Lung (tissue), 12 donors: ENCODE results near the gene SLC27A1. TPM values are rescaled to one million over a fixed set of nuclear protein-coding genes. Genes with fewer than 3 reads are reported as not detected.

Experiments used
- ATAC-seq: fragments of 200-7000 bp; cut with Tn5 transposase; one replicate; pipeline ENCODE4 v1.9.1; 2020; ENCODE audit warnings: moderate number of reproducible peaks; ENCODE audit not compliant: insufficient read depth, low FRiP score
- DNase-seq, 3 donors: peaks; one replicate each; pipeline ENCODE4 v3.0.0-alpha.2; 2013 to 2017
- H3K27ac ChIP-seq, 2 donors: one replicate each; pipeline ENCODE4 v1.5.1; 2013; ENCODE audit warnings: mild to moderate bottlenecking in 2 of 2, moderate library complexity in 2 of 2, control low read depth in 1 of 2, inconsistent platforms in 1 of 2, low read depth in 1 of 2, low read length in 1 of 2
- H3K27me3 ChIP-seq, 3 donors: one replicate each; pipeline ENCODE4 v1.5.1; 2013; ENCODE audit warnings: low read length in 2 of 3; ENCODE audit not compliant: control insufficient read depth in 3 of 3, insufficient read depth in 3 of 3
- H3K36me3 ChIP-seq, 4 donors: one replicate each; pipeline ENCODE4 v1.5.1; 2013; ENCODE audit warnings: low read length in 4 of 4, mild to moderate bottlenecking in 1 of 4, moderate library complexity in 1 of 4; ENCODE audit not compliant: control insufficient read depth in 4 of 4, insufficient read depth in 4 of 4
- H3K4me1 ChIP-seq, 5 donors: one replicate each; pipeline ENCODE4 v1.5.1; 2013; ENCODE audit warnings: low read length in 5 of 5, mild to moderate bottlenecking in 2 of 5, moderate library complexity in 1 of 5; ENCODE audit not compliant: control insufficient read depth in 5 of 5, insufficient read depth in 5 of 5
- H3K4me3 ChIP-seq: one replicate; pipeline ENCODE4 v1.5.1; 2013; ENCODE audit warnings: mild to moderate bottlenecking, control low read depth, moderate library complexity
- H3K9ac ChIP-seq, 2 donors: one replicate each; pipeline ENCODE4 v1.5.1; 2013; ENCODE audit warnings: low read length in 2 of 2, control low read depth in 1 of 2; ENCODE audit not compliant: insufficient read depth in 1 of 2
- H3K9me3 ChIP-seq, 4 donors: one replicate each; pipeline ENCODE4 v1.5.1; 2013; ENCODE audit warnings: low read length in 3 of 4, mild to moderate bottlenecking in 1 of 4, moderate library complexity in 1 of 4; ENCODE audit not compliant: control insufficient read depth in 4 of 4, insufficient read depth in 3 of 4
- WGBS, 2 donors: extraction: QIAGEN DNeasy Blood & Tissue Kit; methylation state at CpG; one replicate each; pipeline ENCODE4 v1.1.7; 2013; 5-methylcytosine and 5-hydroxymethylcytosine counted together
- polyA plus RNA-seq, 2 donors: library from polyadenylated mRNA; stranded (reverse); fragments of 200-250 nt; gene quantifications; one replicate each; pipeline ENCODE4 v1.2.1, GENCODE V29; 2013
- total RNA-seq, 2 donors: library from RNA; depleted of rRNA in 1 of 2; stranded (reverse); fragments of >200 nt in 1 of 2; gene quantifications; one replicate each; pipeline ENCODE4 v1.2.1, GENCODE V29; 2014 to 2021
- TF ChIP-seq, protein P1 (sequence below): IDR thresholded peaks from 2 replicates; pipeline ENCODE4 v1.5.1; 2012; ENCODE audit warnings: mild to moderate bottlenecking; ENCODE audit errors: control extremely low read depth, extremely low read depth
- donor health status: control.
- donor health status: control.
- donor health status: Bipolar disorder and iron deficiency.
- donor health status: healthy.
- donor health status: DM: yes; HTN: yes; CAD: no.

SLC27A1 gene
- total and polyA plus RNA-seq, 4 donors: 12.2 to 26.9 (median 20.6) TPM

DNA sequence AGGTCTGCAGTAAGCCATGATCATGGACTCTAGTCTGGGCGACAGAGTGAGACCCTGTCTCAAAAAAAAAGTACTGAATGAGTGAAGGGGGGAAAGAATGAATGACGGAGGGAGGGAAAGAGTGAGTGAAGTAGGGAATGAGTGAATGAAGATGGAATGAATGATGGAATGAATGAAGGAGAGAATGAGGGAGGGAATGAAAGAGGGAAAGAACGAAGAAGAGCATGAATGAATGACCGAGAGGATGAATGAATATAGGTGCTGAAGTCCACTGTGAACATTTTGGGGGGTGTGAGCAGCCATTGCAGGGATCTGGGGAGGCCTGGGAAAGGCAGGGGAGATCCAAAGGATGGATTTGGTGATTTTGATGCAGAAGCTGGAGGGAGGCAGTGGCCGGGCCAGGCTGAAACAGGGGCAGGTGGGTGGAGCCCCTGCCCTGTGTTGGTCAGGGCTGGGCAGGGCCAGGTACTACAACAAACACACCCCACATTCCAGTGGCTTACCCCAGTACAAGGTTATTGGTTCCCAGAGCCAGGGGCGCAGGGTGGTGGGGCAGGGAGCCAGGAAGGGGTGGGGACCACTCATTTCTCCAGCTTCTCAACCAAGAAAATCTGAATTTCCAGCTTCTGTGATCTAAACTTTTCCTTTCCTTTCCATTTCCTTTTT is 14.3 kb downstream of the SLC27A1 start:
- WGBS, 2 donors: 94% methylated on average over 6 of the region's 6 CpGs

DNA sequence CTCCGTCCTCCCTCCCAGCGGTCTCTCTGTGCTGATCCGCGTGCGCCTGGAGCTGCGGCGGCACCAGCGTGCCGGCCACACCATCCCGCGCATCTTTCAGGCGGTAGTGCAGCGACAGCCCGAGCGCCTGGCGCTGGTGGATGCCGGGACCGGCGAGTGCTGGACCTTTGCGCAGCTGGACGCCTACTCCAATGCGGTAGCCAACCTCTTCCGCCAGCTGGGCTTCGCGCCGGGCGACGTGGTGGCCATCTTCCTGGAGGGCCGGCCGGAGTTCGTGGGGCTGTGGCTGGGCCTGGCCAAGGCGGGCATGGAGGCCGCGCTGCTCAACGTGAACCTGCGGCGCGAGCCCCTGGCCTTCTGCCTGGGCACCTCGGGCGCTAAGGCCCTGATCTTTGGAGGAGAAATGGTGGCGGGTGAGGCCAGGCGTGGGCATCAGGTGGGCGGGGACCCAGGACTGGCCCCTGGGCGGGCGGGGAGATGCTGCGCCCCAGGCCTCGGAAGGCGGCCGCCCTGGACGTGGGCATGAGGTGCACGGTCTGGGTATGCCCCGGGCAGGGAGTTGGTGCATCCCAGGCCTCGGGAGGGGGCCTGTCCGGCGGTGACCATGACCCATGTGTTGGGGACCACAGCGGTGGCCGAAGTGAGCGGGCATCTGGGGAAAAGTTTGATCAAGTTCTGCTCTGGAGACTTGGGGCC is 16.4 kb downstream of the SLC27A1 start:
- WGBS, 2 donors: 96 to 98% methylated on average over 58 of the region's 58 CpGs
- DNase-seq (no peak), ATAC-seq (no peak)
- TF ChIP-seq, protein P1, sequence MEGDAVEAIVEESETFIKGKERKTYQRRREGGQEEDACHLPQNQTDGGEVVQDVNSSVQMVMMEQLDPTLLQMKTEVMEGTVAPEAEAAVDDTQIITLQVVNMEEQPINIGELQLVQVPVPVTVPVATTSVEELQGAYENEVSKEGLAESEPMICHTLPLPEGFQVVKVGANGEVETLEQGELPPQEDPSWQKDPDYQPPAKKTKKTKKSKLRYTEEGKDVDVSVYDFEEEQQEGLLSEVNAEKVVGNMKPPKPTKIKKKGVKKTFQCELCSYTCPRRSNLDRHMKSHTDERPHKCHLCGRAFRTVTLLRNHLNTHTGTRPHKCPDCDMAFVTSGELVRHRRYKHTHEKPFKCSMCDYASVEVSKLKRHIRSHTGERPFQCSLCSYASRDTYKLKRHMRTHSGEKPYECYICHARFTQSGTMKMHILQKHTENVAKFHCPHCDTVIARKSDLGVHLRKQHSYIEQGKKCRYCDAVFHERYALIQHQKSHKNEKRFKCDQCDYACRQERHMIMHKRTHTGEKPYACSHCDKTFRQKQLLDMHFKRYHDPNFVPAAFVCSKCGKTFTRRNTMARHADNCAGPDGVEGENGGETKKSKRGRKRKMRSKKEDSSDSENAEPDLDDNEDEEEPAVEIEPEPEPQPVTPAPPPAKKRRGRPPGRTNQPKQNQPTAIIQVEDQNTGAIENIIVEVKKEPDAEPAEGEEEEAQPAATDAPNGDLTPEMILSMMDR: no peak
- Histone ChIP-seq H3K4me1 (peaks cover 0 to 11% (median 0%) of the 10 kb centered on the region in 5 donors), H3K27ac (no peak overlapping the region), H3K9me3 (no peaks in the 10 kb centered on the region), H3K4me3 (no peak overlapping the region), H3K9ac (no peak overlapping the region), H3K27me3 (no peaks in the 10 kb centered on the region), H3K36me3 (peaks cover 0 to 8% (median 4%) of the 10 kb centered on the region in 4 donors)

More for the DNA sequence above, 14.3 kb downstream of the SLC27A1 start:
- no peak overlapping the region for H3K4me3 ChIP-seq
- H3K9me3 ChIP-seq: no peaks in the 10 kb centered on the region
- no peaks in the 10 kb centered on the region for H3K27me3 ChIP-seq
- H3K36me3 ChIP-seq: peaks cover 0 to 5% (median 1%) of the 10 kb centered on the region in 4 donors
- ATAC-seq: no peak
- no peak for DNase-seq
- no peak overlapping the region for H3K9ac ChIP-seq
- TF ChIP-seq, protein P1: no peak
- H3K4me1 ChIP-seq: peaks cover 0 to 11% (median 0%) of the 10 kb centered on the region in 5 donors
- no peak overlapping the region for H3K27ac ChIP-seq

DNA sequence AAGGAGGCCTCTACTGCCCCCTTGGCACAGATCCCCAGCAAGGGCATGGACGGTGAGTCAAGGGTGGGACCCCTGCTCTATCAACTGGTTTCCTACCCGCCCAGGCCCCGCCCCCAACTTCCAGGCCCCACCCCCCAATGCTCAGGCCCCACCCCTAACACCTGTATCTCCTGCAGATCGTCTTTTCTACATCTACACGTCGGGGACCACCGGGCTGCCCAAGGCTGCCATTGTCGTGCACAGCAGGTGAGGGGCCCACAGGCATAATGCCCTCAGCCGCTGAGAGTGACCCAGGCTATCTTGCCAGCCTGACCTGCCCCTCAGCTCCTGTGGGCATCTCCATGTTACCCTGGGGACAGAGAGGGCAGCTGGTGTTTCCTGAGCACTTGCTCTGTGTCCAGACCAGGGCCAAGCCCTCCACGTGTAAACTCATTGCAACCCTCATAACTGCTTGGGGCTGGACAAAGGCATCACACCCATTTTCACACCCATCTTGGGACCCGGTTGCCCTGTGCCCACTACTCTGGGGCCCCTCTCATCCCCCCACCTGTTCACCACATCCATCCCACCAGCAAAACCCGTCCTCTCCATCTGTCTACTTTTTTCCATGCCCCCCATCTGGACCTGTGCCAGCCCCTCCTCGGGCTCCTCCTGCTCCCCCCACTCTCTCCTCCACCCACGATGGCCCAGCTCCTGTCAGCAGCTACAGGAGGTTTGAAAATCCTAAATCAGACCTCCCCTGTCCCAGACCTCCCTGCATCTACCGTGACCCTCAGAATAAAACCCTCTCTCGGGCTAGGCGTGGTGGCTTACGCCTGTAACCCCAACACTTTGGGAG is 17.2 kb downstream of the SLC27A1 start:
- peaks cover 0 to 8% (median 4%) of the 10 kb centered on the region in 4 donors for H3K36me3 ChIP-seq
- peaks cover 0 to 11% (median 0%) of the 10 kb centered on the region in 5 donors for H3K4me1 ChIP-seq
- no peaks in the 10 kb centered on the region for H3K9me3 ChIP-seq
- no peak overlapping the region for H3K4me3 ChIP-seq
- TF ChIP-seq, protein P1: no peak
- no peak overlapping the region for H3K9ac ChIP-seq
- DNase-seq (no peak), ATAC-seq (no peak)
- H3K27me3 ChIP-seq: no peaks in the 10 kb centered on the region
- WGBS, 2 donors: 80 to 82% methylated on average over 17 to 18 of the region's 18 CpGs
- no peak overlapping the region for H3K27ac ChIP-seq
